Stimulated activated naive CD8-positive, alpha-beta T cell treated with anti-CD3 and anti-CD28 coated beads, Interleukin-15, amount 100 ng/mL, for 72 hours (primary cell): ENCODE measurements around the gene SRSF2.
"Not testable (repeated sequence)": the region's sequence is repeated elsewhere in the genome, so short reads cannot be mapped to it uniquely, and the experiment has no call there.

Experiments used
- ATAC-seq: fragments of 150-1000 bp; cut with Tn5 transposase; 2 replicates; pipeline ENCODE4 v1.10.0; 2021; ENCODE audit warnings: mild to moderate bottlenecking, moderate library complexity
- DNase-seq, 2 donors: peaks; one replicate each; pipeline ENCODE4 v3.0.0; 2021 to 2022
- H3K27ac Mint-ChIP-seq, 2 donors: one replicate each; pipeline ENCODE4 v1.8.0; 2022; ENCODE audit warnings: mild to moderate bottlenecking in 2 of 2, mixed read lengths in 2 of 2, moderate library complexity in 2 of 2
- H3K27me3 Mint-ChIP-seq: one replicate; pipeline ENCODE4 v1.8.0; 2022; ENCODE audit warnings: mixed read lengths
- H3K4me1 Mint-ChIP-seq: one replicate; pipeline ENCODE4 v1.8.0; 2022; ENCODE audit warnings: mild to moderate bottlenecking, mixed read lengths
- H3K4me3 Mint-ChIP-seq, 2 donors: one replicate each; pipeline ENCODE4 v1.8.0; 2022; ENCODE audit warnings: mild to moderate bottlenecking in 2 of 2, mixed read lengths in 2 of 2, moderate library complexity in 1 of 2
- H3K9me3 Mint-ChIP-seq, 2 donors: one replicate each; pipeline ENCODE4 v1.8.0; 2022; ENCODE audit warnings: mixed read lengths in 2 of 2

SRSF2 gene

DNA sequence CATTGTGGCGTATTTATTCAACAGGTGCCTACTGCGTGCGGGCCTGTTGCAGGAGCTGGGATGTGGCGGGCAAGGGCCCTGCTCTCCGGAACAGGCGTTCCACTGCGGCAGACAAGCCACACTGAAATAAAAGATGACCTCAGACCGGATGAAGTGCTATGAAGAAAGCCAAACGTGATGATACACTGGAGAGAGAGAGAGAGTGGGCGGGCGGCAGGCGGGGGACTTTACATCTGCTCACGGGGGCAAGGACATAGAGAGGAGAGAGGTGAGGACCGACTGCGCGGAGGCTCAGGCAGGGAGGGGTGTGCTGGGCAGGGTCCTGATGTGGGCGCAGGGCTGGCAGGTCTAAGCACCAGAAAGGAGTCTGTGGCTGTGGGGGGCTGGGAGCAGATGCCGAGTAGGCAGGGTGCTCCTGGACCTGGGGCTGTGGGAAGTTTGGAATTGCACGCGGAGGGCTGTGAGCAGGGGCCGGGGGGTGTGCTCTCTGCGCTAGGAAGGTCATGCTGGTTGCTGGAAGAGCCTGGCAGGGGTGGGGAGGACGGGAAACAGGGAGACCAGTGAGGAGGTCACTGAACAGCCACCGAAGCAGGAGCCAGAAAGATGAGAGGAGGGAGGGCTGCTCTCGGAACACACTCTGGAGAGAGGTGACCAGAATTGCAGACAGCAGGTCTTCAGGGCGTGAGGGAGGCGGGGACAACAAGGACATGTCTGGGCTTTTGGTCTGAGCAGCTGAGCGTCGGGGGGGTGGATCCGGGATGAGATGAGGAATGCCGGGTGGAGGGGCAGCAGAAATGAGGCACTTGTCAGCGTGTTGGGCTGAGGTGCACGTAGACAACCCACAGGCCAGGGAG is 36.3 kb downstream of the SRSF2 start:
- ATAC-seq = peak; percentile 46
- Mint-ChIP-seq H3K4me3 (peak overlapping the region in 1 of 2 donors; percentile 34), H3K4me1 (peaks cover 16% of the 10 kb centered on the region), H3K27ac (peak overlapping the region in 1 of 2 donors; percentile 55), H3K27me3 (no peaks in the 10 kb centered on the region), H3K9me3 (no peaks in the 10 kb centered on the region)
- DNase-seq = no peak

- Mint-ChIP-seq H3K27me3 (no peaks in the 10 kb centered on the region), H3K9me3 (no peaks in the 10 kb centered on the region), H3K4me1 (peaks cover 22% of the 10 kb centered on the region), H3K4me3 (no peak overlapping the region), H3K27ac (no peak overlapping the region)
- ATAC-seq (peak; percentile 12), DNase-seq (no peak)
Observed at GRCh38 chr17:76700270-76700616, 36.9 kb downstream of the SRSF2 start.

GRCh38 chr17:76698466-76698977 is 38.6 kb downstream of the SRSF2 start:
- not testable (repeated sequence) for H3K27me3 Mint-ChIP-seq, H3K9me3 Mint-ChIP-seq, H3K27ac Mint-ChIP-seq, DNase-seq, ATAC-seq, H3K4me3 Mint-ChIP-seq
- peaks cover 24% of the 10 kb centered on the region for H3K4me1 Mint-ChIP-seq

DNA sequence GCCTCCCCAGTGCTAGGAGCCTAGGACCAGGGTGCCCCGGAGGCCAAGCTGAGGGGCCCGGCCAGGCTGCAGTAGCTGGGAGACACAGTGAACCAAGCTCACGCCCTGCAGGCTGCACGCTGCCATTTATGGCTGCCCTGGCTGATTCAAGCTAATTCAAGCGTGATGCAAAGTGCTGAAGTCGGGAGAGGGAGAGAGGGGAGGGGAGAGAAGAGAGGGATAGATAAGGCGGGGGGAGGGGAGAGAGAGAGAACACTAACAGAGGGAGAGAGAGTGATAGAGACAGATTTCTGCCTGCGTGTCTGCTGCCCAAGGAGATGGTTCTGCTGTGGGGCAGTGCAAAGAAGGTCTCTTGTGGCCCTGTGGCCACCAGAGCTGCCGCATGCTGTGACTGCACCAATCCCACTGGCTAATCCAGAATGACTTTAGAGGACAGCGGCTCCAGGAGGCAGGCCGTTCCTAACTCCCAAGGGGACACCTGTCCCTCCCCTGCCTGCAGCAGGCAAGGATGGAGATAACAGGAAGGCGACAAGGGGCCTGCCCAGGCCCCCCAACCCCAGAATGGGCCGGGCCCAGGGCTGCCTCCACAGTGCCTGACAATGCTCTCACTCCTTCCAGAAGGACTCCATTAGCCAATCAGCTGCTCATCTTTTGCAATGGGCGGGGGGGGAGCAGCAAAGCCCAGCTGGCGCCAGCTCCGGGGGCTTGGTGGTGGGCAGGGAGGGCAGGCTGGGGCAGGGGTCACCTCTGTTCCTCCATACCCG is 39.2 kb downstream of the SRSF2 start:
- Mint-ChIP-seq H3K27me3 (no peaks in the 10 kb centered on the region), H3K27ac (no peak overlapping the region), H3K9me3 (no peaks in the 10 kb centered on the region), H3K4me1 (peaks cover 24% of the 10 kb centered on the region), H3K4me3 (no peak overlapping the region)
- ATAC-seq (no peak), DNase-seq (no peak)

DNA sequence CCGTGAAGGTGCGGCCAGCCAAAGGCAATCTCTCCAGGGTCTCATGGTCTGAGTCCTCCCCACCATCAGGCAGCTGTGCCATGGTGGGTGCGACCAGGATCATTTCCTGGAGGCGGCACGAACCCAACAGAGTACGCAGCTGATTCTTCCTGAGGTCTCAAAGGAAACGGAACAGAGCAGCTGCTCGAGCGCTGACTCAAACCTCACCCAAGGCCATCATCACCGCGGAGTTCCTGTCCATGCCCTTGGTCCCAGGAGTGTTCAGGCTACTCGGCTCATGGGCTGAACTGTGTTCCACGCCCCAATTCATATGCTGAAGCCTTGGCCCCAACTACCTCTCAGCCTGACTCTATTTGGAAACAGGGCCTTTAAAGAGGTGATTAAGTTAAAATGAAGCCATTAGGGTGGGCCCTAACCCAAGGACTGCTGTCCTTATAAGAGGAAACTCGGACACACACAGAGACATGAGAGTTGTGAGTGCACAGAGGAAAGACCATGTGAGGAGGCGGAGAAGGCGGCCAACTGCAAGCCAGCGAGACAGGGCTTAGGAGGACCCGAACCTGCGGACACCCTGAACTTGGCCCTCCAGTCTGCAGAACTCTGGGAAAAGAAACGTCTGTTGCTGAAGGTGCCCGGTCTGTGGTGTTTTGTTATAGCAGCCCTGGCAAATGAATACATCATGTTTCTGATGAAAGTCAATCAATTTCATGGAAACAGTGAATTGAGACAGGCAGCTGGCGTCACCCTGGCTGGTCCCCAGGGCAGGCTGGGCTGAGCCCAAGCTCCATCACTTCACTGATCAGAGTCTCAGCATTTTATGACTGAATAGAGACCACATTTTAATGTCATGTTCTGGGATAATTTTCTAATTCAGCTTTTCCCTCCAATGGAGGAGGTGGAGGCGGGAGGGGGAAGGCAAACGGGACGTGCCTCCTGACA is 40.1 kb downstream of the SRSF2 start:
- ATAC-seq = no peak
- no peak overlapping the region for H3K4me3 Mint-ChIP-seq
- no peak for DNase-seq
- no peaks in the 10 kb centered on the region for H3K27me3 Mint-ChIP-seq
- peaks cover 24% of the 10 kb centered on the region for H3K4me1 Mint-ChIP-seq
- H3K27ac Mint-ChIP-seq = peak overlapping the region in 1 of 2 donors; percentile 34
- H3K9me3 Mint-ChIP-seq = no peaks in the 10 kb centered on the region

DNA sequence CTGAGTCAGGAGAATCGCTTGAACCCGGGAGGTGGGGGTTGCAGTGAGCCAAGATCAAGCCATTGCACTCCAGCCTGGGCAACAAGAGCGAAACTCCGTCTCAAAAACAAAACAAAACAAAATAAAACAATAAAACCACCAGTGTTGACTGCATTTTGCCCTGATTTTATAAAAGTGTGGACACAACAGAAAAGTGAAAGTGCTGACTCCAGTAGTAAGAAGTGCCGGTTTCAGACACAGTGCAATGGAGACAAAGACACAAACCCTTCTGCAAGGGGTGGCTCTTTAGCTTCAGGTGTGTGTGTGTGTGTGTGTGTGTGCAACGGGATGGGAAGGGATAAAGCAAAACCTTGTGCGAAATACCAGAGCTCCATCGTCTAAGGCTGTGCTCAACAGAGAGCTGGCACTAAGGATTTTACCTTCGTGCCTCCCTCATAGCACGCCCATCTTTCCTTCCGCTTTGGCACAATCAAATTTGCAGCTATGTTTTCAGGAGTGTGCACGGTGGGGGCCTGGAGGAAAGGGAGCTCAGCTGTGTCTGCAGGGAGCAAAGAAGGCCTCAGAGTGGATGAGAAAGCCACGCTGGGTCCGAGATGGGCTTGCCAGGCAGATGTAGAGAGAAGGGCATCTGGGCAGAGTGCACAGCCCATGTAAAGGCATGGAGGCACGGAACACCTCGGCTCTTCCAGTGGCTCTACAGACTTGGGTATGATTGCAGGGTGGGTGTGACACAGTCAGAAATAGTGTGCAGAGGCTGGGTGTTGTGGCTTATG is 41.9 kb downstream of the SRSF2 start:
- no peaks in the 10 kb centered on the region for H3K27me3 Mint-ChIP-seq
- no peak overlapping the region for H3K4me3 Mint-ChIP-seq
- no peak for DNase-seq
- no peaks in the 10 kb centered on the region for H3K9me3 Mint-ChIP-seq
- peaks cover 24% of the 10 kb centered on the region for H3K4me1 Mint-ChIP-seq
- no peak for ATAC-seq
- H3K27ac Mint-ChIP-seq = no peak overlapping the region

DNA sequence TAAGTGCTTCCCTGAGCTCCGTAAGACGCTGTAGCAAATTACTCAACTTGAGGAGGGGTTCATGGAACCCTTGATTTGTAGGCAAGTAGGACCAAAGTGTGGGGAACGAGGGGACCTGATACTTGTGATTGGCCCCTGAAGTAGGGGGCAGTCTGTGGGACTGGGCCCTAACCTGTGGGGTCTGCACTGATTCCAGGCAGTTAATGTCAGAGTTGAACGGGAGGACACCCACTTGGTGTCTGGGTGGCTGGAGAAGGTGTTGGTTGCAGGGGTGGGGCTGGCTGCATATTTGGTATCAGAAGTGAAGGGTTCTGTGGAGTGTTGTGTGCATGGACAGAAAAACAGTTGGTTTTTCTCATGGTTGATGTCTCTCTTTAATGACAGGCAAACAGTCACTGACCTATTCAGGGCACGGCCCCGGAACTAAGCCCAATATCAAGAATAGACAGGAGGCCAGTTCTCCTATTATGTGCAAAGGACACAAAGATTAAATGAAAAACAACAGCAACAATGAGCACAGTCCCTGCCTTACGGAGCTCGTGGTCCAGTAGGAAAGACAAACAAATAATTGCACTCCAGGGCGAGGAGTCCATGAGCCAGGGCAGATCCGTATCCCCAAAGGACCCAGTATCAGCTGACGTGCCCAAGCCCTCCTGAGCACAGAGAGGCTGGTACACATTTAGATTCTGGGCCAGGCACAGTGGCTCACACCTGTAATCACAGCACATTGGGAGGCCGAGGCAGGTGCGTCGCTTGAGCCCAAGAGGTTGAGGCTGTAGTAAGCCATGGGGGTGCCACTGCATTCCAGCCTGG is 45.5 kb downstream of the SRSF2 start:
- no peak for DNase-seq
- ATAC-seq = no peak
- H3K4me3 Mint-ChIP-seq = no peak overlapping the region
- no peaks in the 10 kb centered on the region for H3K9me3 Mint-ChIP-seq
- H3K27ac Mint-ChIP-seq = no peak overlapping the region
- peaks cover 15% of the 10 kb centered on the region for H3K4me1 Mint-ChIP-seq
- no peaks in the 10 kb centered on the region for H3K27me3 Mint-ChIP-seq

- DNase-seq (no peak), ATAC-seq (no peak)
- Mint-ChIP-seq H3K27me3 (no peaks in the 10 kb centered on the region), H3K9me3 (no peaks in the 10 kb centered on the region), H3K4me3 (no peak overlapping the region), H3K27ac (no peak overlapping the region), H3K4me1 (peaks cover 7% of the 10 kb centered on the region)
Observed at GRCh38 chr17:76690596-76691280, 46.4 kb downstream of the SRSF2 start.

DNA sequence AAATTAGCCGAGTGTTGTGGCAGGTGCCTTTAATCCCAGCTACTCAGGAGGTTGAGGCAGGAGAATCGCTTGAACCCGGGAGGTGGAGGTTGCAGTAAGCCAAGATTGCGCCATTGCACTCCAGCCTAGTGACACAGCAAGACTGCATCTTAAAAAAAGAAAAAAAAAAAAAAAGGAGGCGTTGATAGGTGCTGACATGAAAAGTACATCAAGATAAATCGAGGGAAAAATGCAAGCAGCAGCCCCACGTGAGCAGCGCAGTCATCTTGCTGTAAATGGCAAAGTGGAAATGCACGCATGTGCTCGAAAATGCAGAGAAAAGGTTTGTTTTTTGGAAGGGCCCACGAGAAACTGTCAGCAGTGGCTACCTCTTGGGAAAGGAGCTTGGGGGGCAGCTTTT is 47.3 kb downstream of the SRSF2 start:
- ATAC-seq = no peak
- no peak for DNase-seq
- no peak overlapping the region for H3K27ac Mint-ChIP-seq
- no peaks in the 10 kb centered on the region for H3K27me3 Mint-ChIP-seq
- no peaks in the 10 kb centered on the region for H3K9me3 Mint-ChIP-seq
- H3K4me3 Mint-ChIP-seq = no peak overlapping the region
- H3K4me1 Mint-ChIP-seq = no peaks in the 10 kb centered on the region

DNA sequence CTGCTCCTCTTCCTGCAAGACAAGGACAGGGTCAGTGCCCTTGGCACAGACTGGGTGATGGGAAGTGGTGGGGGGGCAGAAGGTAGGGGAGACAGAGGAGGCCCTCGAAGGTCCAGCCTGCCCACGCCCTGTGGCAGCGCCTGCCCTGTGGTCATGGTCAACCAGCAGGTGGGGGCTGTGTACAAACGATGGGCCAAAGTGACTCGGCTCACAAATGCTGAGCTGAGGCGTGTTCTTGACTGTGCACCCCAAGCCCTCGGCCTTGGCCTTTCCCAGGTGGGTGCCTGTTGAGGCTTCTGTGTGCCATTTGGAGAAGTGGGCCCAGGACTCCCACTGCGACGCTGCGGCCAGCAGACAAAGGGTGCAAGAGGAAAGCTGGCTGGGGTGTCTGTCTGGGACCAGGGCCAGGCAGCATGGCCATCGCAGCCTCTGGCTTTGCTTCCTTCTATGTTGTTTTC is 48.9 kb downstream of the SRSF2 start:
- DNase-seq (no peak), ATAC-seq (no peak)
- H3K9me3 Mint-ChIP-seq = no peaks in the 10 kb centered on the region
- no peak overlapping the region for H3K4me3 Mint-ChIP-seq
- peak overlapping the region in 1 of 2 donors; percentile 20 for H3K27ac Mint-ChIP-seq
- no peaks in the 10 kb centered on the region for H3K4me1 Mint-ChIP-seq
- no peaks in the 10 kb centered on the region for H3K27me3 Mint-ChIP-seq

DNA sequence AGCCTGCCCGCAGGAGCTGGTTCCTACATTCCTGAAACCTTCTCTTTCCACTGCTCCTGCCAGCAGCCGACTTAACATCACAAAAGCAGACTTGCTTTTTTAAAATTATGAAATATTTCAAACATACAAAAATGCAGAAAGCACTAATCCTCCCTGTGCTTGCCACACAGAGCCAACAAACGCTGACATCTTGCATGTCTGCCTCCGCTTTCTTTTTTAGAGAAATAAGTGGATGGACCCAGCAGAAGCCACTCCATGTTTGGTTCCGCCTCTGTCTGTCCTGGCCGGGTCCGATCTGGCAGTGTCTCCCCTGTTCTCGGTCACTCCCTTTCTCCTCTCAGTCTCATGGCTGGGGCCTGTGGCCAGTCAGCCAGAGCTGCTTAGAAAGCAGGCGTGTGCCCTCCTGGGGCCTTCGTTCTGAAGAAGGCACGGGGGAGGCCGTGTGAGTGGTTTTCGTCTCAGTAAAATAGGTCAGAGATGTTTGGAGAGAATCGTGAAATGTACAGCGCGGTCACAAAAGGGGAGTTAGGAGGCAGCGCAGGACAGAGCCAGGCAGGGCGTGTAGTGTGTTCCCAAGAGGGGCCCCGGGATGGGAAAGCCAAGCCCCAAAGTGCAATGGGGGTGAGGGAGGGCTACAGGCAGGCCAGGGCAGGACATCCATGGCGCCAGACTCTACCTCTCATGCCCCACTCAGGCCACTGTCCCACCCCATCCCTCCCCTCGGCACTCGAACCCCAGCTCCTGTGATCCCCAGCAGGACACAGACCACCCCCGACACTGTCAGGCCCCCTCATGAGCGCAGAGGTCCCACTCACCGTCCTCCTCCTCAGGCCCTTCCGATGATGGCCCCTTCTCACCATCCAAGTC is 49.6 kb downstream of the SRSF2 start:
- ATAC-seq (no peak), DNase-seq (no peak)
- Mint-ChIP-seq H3K9me3 (no peaks in the 10 kb centered on the region), H3K4me1 (no peaks in the 10 kb centered on the region), H3K27me3 (no peaks in the 10 kb centered on the region), H3K27ac (no peak overlapping the region), H3K4me3 (no peak overlapping the region)

- DNase-seq (no peak), ATAC-seq (no peak)
- no peaks in the 10 kb centered on the region for H3K9me3 Mint-ChIP-seq
- H3K4me1 Mint-ChIP-seq = no peaks in the 10 kb centered on the region
- H3K4me3 Mint-ChIP-seq = no peak overlapping the region
- no peak overlapping the region for H3K27ac Mint-ChIP-seq
- H3K27me3 Mint-ChIP-seq = no peaks in the 10 kb centered on the region
Observed at GRCh38 chr17:76686538-76687297, 50.4 kb downstream of the SRSF2 start.
